GM12878 (cell line): ENCODE data around the gene OR52N5. TPM values are rescaled to one million over a fixed set of nuclear protein-coding genes. Genes with fewer than 3 reads are reported as not detected.

ENCODE experiments used
- ATAC-seq: fragments of 200-7000 bp; cut with Tn5 transposase; 3 replicates; pipeline ENCODE4 v1.9.1; 2020; ENCODE audit warnings: mild to moderate bottlenecking, moderate library complexity
- BruUV-seq: library from RNA; stranded (reverse); fragments of 400-500 nt; replicated peaks from 2 replicates; lab custom pipeline; 2021; lab: Mats Ljungman, UMichigan
- CTCF ChIA-PET: fragments of 300-600 bp; sonication (Branson Sonifier 250); formaldehyde crosslinking; extraction: SDS; loops from one replicate; lab custom pipeline; 2021; ENCODE audit warnings: inconsistent platforms; lab: Yijun Ruan, JAX
- POLR2A ChIA-PET: fragments of 350-600 bp; formaldehyde crosslinking; extraction: SDS; loops from one replicate; lab custom pipeline; 2021; ENCODE audit warnings: inconsistent platforms; lab: Charles Lee
- RAD21 ChIA-PET: fragments of 300-600 bp; sonication (Branson Sonifier 250); formaldehyde crosslinking; loops from one replicate; lab custom pipeline; 2023; ENCODE audit warnings: antibody characterized with exemption; ENCODE audit not compliant: unreplicated experiment; lab: Charles Lee
- SMC1A ChIA-PET: fragments of 300-600 bp; sonication (Branson Sonifier 250); formaldehyde crosslinking; loops from one replicate; lab custom pipeline; 2023; ENCODE audit not compliant: unreplicated experiment, uncharacterized antibody; lab: Charles Lee
- DNase-seq: peaks from one replicate; pipeline ENCODE4 v3.0.0-alpha.2; 2011; ENCODE audit warnings: low read depth, low spot score
- FAIRE-seq: peaks from 3 replicates; lab custom pipeline; 2011; peaks lifted over from hg19 to GRCh38; lab: Jason Lieb, UNC
- H2AFZ ChIP-seq: 2 replicates; pipeline ENCODE4 v1.6.0; 2011; ENCODE audit warnings: low read depth, low read length, control low read depth; ENCODE audit not compliant: control insufficient read depth
- H3K27ac ChIP-seq: 2 replicates; pipeline ENCODE4 v1.5.1; 2011; ENCODE audit warnings: control low read depth; ENCODE audit not compliant: control insufficient read depth, insufficient read depth
- H3K27me3 ChIP-seq, 2 experiments: replicated peaks in 1 of 2; 2 replicates each; pipeline versions ENCODE4 v1.6.0 to v1.6.1; 2011; ENCODE audit warnings: low read length in 1 of 2; ENCODE audit not compliant: control insufficient read depth in 2 of 2, insufficient read depth in 2 of 2
- H3K36me3 ChIP-seq, 2 experiments: 2 replicates each; pipeline ENCODE4 v1.5.1; 2011; ENCODE audit warnings: low read length in 1 of 2; ENCODE audit not compliant: control insufficient read depth in 2 of 2, insufficient read depth in 2 of 2
- H3K4me1 ChIP-seq: 2 replicates; pipeline ENCODE4 v1.6.1; 2011; ENCODE audit warnings: mild to moderate bottlenecking, low read length, moderate library complexity, mixed read lengths; ENCODE audit not compliant: control insufficient read depth, insufficient read depth
- H3K4me2 ChIP-seq: 2 replicates; pipeline ENCODE4 v1.6.0; 2011; ENCODE audit warnings: control low read depth; ENCODE audit not compliant: control insufficient read depth, insufficient read depth
- H3K4me3 ChIP-seq: fragments of 200-600 bp; sonication (generic); 2 replicates; pipeline ENCODE4 v1.5.1; 2016
- H3K79me2 ChIP-seq: 2 replicates; pipeline ENCODE4 v1.6.0; 2011; ENCODE audit warnings: low read length; ENCODE audit not compliant: control insufficient read depth, insufficient read depth
- H3K9ac ChIP-seq: 2 replicates; pipeline ENCODE4 v1.8.0; 2011; ENCODE audit warnings: low read length, control low read depth, mixed read lengths; ENCODE audit not compliant: control insufficient read depth, insufficient read depth
- H3K9me3 ChIP-seq: replicated peaks from 3 replicates; pipeline ENCODE4 v1.5.1; 2011; ENCODE audit warnings: mild to moderate bottlenecking, low read length; ENCODE audit not compliant: control insufficient read depth, insufficient read depth
- H4K20me1 ChIP-seq: 2 replicates; pipeline ENCODE4 v1.6.0; 2011; ENCODE audit not compliant: control insufficient read depth, insufficient read depth
- CBX3 ChIP-seq: fragments of 200-600 bp; sonication (generic); IDR thresholded peaks from 2 replicates; pipeline ENCODE4 v1.6.1; 2016; ENCODE audit warnings: low read depth, borderline replicate concordance
- CEBPZ ChIP-seq: fragments of 150-350 bp; IDR thresholded peaks from 2 replicates; pipeline ENCODE4 v1.6.1; 2016; ENCODE audit warnings: low read depth, low read length
- DPF2 ChIP-seq: fragments of 450-650 bp; IDR thresholded peaks from 2 replicates; pipeline ENCODE4 v1.6.1; 2017; ENCODE audit warnings: mild to moderate bottlenecking
- EP300 ChIP-seq, 2 experiments: fragments of 150-350 bp in 1 of 2; IDR thresholded peaks; 2 replicates each; pipeline ENCODE4 v1.6.1; 2011 to 2012; ENCODE audit warnings: low read depth in 2 of 2, low read length in 2 of 2, borderline replicate concordance in 1 of 2, improper control_type of control experiment in 1 of 2, inconsistent platforms in 1 of 2; ENCODE audit not compliant: control insufficient read depth in 1 of 2
- ETV6 ChIP-seq, 2 experiments: fragments of 450-650 bp in 1 of 2; IDR thresholded peaks in 1 of 2; conservative IDR thresholded peaks in 1 of 2; 2 replicates each; pipeline ENCODE4 v1.6.1; 2014; ENCODE audit warnings: antibody characterized with exemption in 1 of 2, borderline replicate concordance in 1 of 2, low read depth in 1 of 2, mild to moderate bottlenecking in 1 of 2, moderate library complexity in 1 of 2
- JUND ChIP-seq: IDR thresholded peaks from 2 replicates; pipeline ENCODE4 v1.6.1; 2012; ENCODE audit warnings: low read depth, mild to moderate bottlenecking, low read length, improper control_type of control experiment, moderate library complexity
- KLF5 ChIP-seq: fragments of 450-650 bp; IDR thresholded peaks from 2 replicates; pipeline ENCODE4 v1.6.1; 2014; ENCODE audit warnings: mild to moderate bottlenecking; ENCODE audit not compliant: partially characterized antibody
- MEF2A ChIP-seq: IDR thresholded peaks from 2 replicates; pipeline ENCODE4 v1.6.1; 2011; ENCODE audit warnings: low read depth, mild to moderate bottlenecking, low read length, moderate library complexity; ENCODE audit not compliant: insufficient read depth
- NFXL1 ChIP-seq: fragments of 450-650 bp; IDR thresholded peaks from 2 replicates; pipeline ENCODE4 v1.6.1; 2017; ENCODE audit warnings: antibody characterized with exemption, mild to moderate bottlenecking, borderline replicate concordance
- RFX5 ChIP-seq: IDR thresholded peaks from 2 replicates; pipeline ENCODE4 v1.6.1; 2011; ENCODE audit warnings: low read depth, low read length, improper control_type of control experiment
- SREBF2 ChIP-seq: IDR thresholded peaks from 2 replicates; pipeline ENCODE4 v1.6.1; 2012; ENCODE audit warnings: mild to moderate bottlenecking, low read length
- YY1 ChIP-seq: IDR thresholded peaks from 2 replicates; pipeline ENCODE4 v1.6.1; 2011; ENCODE audit warnings: low read depth, mild to moderate bottlenecking, low read length
- ZBTB40 ChIP-seq: fragments of 450-650 bp; IDR thresholded peaks from 2 replicates; pipeline ENCODE4 v1.6.1; 2016; ENCODE audit warnings: mild to moderate bottlenecking, moderate library complexity, borderline replicate concordance
- ZNF622 ChIP-seq: fragments of 450-650 bp; IDR thresholded peaks from 2 replicates; pipeline ENCODE4 v1.6.1; 2017; ENCODE audit warnings: mild to moderate bottlenecking, inconsistent platforms
- WGBS: methylation state at CpG from one replicate; pipeline ENCODE4 v1.1.6; 2016; ENCODE audit warnings: low lambda C conversion rate; ENCODE audit not compliant: insufficient replicate concordance, insufficient coverage; ENCODE audit errors: missing lambda C conversion rate; 5-methylcytosine and 5-hydroxymethylcytosine counted together
- in situ Hi-C: fragments of 300-500 bp; cut with MboI; formaldehyde crosslinking; loops from 9 replicates; pipeline ENCODE4 v1.14.3; 2018; ENCODE audit warnings: mixed read lengths
- intact Hi-C: fragments of 100-400 bp; cut with micrococcal nuclease; formaldehyde crosslinking; loops from one replicate; pipeline ENCODE4 v1.14.2; 2022; ENCODE audit not compliant: unreplicated experiment
- polyA plus RNA-seq, 11 experiments: library from polyadenylated mRNA; depleted of rRNA in 4 of 11; unstranded in 6 of 11; stranded (reverse) in 5 of 11; fragments of >200 nt; fragmentation: Nextera tagmentation in 4 of 11; fragmentation: Illumina TruSeq in 1 of 11; extraction: Ambion mirVana in 4 of 11; extraction: Trizol in 1 of 11; gene quantifications; 1 replicate in 1 of 11; 2 replicates in 10 of 11; pipeline versions ENCODE4 v1.2.1 to v1.2.3, GENCODE V29; 2011 to 2016; ENCODE audit warnings: inconsistent platforms in 2 of 11, missing spikeins in 2 of 11, low read depth in 1 of 11
- total RNA-seq, 4 experiments: library from RNA; depleted of rRNA in 3 of 4; stranded (reverse); fragments of >200 nt in 3 of 4; fragmentation: Illumina TruSeq in 1 of 4; extraction: Trizol in 1 of 4; gene quantifications; 2 replicates each; pipeline versions ENCODE4 v1.2.1 to v1.2.3, GENCODE V29; 2013 to 2021

OR52N5 gene
- total and polyA plus RNA-seq, 10 of the 15 experiments (the other 5 are each of a cell fraction or from before 2014, with no cell fraction given), result not detected

GRCh38 chr11:5809905-5810795, 27.0 kb upstream of the OR52N5 start:
- in situ Hi-C loops (loop anchor here (5.0 kb wide), 1 partner anchor 338 kb away; no protein-coding TSS in a partner anchor), intact Hi-C loops (loop anchor here (2.0 to 5.0 kb wide), 5 partner anchors 81 to 685 kb away; partner anchors contain the start of gene OR51M1)
- Histone ChIP-seq H3K79me2 (no peaks in the 10 kb centered on the region), H3K9ac (no peak overlapping the region), H4K20me1 (no peaks in the 10 kb centered on the region), H2AFZ (no peak overlapping the region), H3K27ac (no peak overlapping the region), H3K4me1 (no peaks in the 10 kb centered on the region), H3K4me2 (no peak overlapping the region), H3K27me3 (no peaks in the 10 kb centered on the region), H3K9me3 (no peaks in the 10 kb centered on the region), H3K4me3 (no peak overlapping the region)
- DNase-seq, result no peak
- FAIRE-seq, result no peak
- CTCF ChIA-PET, result interaction anchor here (0.7 to 3.2 kb wide), 18 partner anchors 8 to 543 kb away, joined by 3 to 23 read pairs (median 4); partner anchors contain the start of genes TRIM22 and TRIM5
- ATAC-seq, result no peak
- RAD21 ChIA-PET, result interaction anchor here (0.8 to 2.3 kb wide), 12 partner anchors 7 to 334 kb away, joined by 3 to 23 read pairs (median 4); partner anchors contain the start of genes OR52E5, TRIM22 and TRIM5
- POLR2A ChIA-PET, result no interaction called here
- TF ChIP-seq CEBPZ (no peak), JUND (no peak), ETV6 (conservative IDR thresholded peaks at IDR 0.05 in 1 of 2, IDR thresholded peaks at IDR 0.05 in 1 of 2; ENCODE audit: borderline replicate concordance in 1 of 2, low read depth in 1 of 2) (no peak), CBX3 (no peak), SREBF2 (no peak), EP300 (IDR thresholded peaks at IDR 0.05; ENCODE audit: borderline replicate concordance in 1 of 2, control insufficient read depth in 1 of 2, low read depth in 2 of 2, low read length in 2 of 2) (no peak), ZBTB40 (no peak), MEF2A (no peak), NFXL1 (no peak), ZNF622 (no peak), DPF2 (no peak), KLF5 (no peak), YY1 (no peak), RFX5 (no peak)
- TF ChIP-seq, all 136 proteins: peak for 0
- 70% methylated on average over 6 of the region's 6 CpGs for WGBS
- H3K36me3 ChIP-seq, result no peaks in the 10 kb centered on the region
- SMC1A ChIA-PET, result interaction anchor here (0.6 to 3.0 kb wide), 22 partner anchors 8 to 1385 kb away, joined by 3 to 19 read pairs (median 4); partner anchors contain the start of gene TRIM5
- no TSS peak for BruUV-seq
